GM23338 (cell line): ENCODE results near the gene NRL.

Experiments used
- CREB1 ChIP-seq: fragments of 250-450 bp; sonication (Bioruptor Pico); IDR thresholded peaks from 2 replicates; pipeline ENCODE4 v1.5.0; 2020; ENCODE audit warnings: low read depth, mild to moderate bottlenecking, moderate library complexity
- CTCF ChIP-seq, 2 experiments: fragments of 200-600 bp in 1 of 2; sonication (generic) in 1 of 2; conservative IDR thresholded peaks; 2 replicates each; pipeline versions ENCODE4 v1.5.1 to v1.6.1; 2016 to 2017; ENCODE audit warnings: antibody characterized with exemption in 2 of 2, low read depth in 2 of 2, mild to moderate bottlenecking in 2 of 2, moderate library complexity in 1 of 2
- EZH2 ChIP-seq: fragments of 200-600 bp; sonication (generic); IDR thresholded peaks from one replicate; pipeline ENCODE4 v1.8.0; 2017; ENCODE audit warnings: antibody characterized with exemption, mild to moderate bottlenecking, low read depth; ENCODE audit not compliant: unreplicated experiment
- EZH2phosphoT487 ChIP-seq: fragments of 200-600 bp; sonication (generic); IDR thresholded peaks from one replicate; pipeline ENCODE4 v1.8.1; 2018; ENCODE audit warnings: antibody characterized with exemption; ENCODE audit not compliant: unreplicated experiment
- JUNB ChIP-seq: IDR thresholded peaks from one replicate; pipeline ENCODE4 v1.6.1; 2016; ENCODE audit warnings: antibody characterized with exemption; ENCODE audit not compliant: unreplicated experiment
- POLR2AphosphoS5 ChIP-seq: IDR thresholded peaks from 2 replicates; pipeline ENCODE4 v1.6.1; 2016; ENCODE audit warnings: antibody characterized with exemption, low read depth
- REST ChIP-seq: IDR thresholded peaks from one replicate; pipeline ENCODE4 v1.6.1; 2018; ENCODE audit warnings: antibody characterized with exemption; ENCODE audit not compliant: unreplicated experiment
- ZNF331 ChIP-seq: fragments of 250-450 bp; sonication (Bioruptor Pico); IDR thresholded peaks from 2 replicates; pipeline ENCODE4 v1.5.0; 2020; ENCODE audit warnings: low read depth, mild to moderate bottlenecking, moderate library complexity
- TF ChIP-seq, protein P1 (sequence below): fragments of 250-450 bp; sonication (Bioruptor Pico); IDR thresholded peaks from 2 replicates; pipeline ENCODE4 v1.5.0; 2020; ENCODE audit warnings: mild to moderate bottlenecking, moderate library complexity
- TF ChIP-seq, protein P2 (sequence below): IDR thresholded peaks from 2 replicates; pipeline ENCODE4 v1.6.1; 2016; ENCODE audit warnings: antibody characterized with exemption

GRCh38 chr14:24057867-24058259, 56.9 kb downstream of the NRL start:
- TF ChIP-seq CTCF (conservative IDR thresholded peaks at IDR 0.05; ENCODE audit: low read depth in 2 of 2) (no peak), ZNF331 (CRISPR knock-in tag) (no peak), EZH2 (no peak), POLR2AphosphoS5 (no peak), REST (no peak), EZH2phosphoT487 (no peak), JUNB (no peak), CREB1 (CRISPR knock-in tag) (no peak)
- TF ChIP-seq, protein P1, sequence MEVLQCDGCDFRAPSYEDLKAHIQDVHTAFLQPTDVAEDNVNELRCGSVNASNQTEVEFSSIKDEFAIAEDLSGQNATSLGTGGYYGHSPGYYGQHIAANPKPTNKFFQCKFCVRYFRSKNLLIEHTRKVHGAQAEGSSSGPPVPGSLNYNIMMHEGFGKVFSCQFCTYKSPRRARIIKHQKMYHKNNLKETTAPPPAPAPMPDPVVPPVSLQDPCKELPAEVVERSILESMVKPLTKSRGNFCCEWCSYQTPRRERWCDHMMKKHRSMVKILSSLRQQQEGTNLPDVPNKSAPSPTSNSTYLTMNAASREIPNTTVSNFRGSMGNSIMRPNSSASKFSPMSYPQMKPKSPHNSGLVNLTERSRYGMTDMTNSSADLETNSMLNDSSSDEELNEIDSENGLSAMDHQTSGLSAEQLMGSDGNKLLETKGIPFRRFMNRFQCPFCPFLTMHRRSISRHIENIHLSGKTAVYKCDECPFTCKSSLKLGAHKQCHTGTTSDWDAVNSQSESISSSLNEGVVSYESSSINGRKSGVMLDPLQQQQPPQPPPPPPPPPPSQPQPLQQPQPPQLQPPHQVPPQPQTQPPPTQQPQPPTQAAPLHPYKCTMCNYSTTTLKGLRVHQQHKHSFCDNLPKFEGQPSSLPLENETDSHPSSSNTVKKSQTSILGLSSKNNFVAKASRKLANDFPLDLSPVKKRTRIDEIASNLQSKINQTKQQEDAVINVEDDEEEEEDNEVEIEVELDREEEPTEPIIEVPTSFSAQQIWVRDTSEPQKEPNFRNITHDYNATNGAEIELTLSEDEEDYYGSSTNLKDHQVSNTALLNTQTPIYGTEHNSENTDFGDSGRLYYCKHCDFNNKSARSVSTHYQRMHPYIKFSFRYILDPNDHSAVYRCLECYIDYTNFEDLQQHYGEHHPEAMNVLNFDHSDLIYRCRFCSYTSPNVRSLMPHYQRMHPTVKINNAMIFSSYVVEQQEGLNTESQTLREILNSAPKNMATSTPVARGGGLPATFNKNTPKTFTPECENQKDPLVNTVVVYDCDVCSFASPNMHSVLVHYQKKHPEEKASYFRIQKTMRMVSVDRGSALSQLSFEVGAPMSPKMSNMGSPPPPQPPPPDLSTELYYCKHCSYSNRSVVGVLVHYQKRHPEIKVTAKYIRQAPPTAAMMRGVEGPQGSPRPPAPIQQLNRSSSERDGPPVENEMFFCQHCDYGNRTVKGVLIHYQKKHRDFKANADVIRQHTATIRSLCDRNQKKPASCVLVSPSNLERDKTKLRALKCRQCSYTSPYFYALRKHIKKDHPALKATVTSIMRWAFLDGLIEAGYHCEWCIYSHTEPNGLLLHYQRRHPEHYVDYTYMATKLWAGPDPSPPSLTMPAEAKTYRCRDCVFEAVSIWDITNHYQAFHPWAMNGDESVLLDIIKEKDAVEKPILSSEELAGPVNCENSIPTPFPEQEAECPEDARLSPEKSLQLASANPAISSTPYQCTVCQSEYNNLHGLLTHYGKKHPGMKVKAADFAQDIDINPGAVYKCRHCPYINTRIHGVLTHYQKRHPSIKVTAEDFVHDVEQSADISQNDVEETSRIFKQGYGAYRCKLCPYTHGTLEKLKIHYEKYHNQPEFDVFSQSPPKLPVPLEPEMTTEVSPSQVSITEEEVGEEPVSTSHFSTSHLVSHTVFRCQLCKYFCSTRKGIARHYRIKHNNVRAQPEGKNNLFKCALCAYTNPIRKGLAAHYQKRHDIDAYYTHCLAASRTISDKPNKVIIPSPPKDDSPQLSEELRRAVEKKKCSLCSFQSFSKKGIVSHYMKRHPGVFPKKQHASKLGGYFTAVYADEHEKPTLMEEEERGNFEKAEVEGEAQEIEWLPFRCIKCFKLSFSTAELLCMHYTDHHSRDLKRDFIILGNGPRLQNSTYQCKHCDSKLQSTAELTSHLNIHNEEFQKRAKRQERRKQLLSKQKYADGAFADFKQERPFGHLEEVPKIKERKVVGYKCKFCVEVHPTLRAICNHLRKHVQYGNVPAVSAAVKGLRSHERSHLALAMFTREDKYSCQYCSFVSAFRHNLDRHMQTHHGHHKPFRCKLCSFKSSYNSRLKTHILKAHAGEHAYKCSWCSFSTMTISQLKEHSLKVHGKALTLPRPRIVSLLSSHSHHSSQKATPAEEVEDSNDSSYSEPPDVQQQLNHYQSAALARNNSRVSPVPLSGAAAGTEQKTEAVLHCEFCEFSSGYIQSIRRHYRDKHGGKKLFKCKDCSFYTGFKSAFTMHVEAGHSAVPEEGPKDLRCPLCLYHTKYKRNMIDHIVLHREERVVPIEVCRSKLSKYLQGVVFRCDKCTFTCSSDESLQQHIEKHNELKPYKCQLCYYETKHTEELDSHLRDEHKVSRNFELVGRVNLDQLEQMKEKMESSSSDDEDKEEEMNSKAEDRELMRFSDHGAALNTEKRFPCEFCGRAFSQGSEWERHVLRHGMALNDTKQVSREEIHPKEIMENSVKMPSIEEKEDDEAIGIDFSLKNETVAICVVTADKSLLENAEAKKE (CRISPR knock-in tag), result no peak
- TF ChIP-seq, protein P2, sequence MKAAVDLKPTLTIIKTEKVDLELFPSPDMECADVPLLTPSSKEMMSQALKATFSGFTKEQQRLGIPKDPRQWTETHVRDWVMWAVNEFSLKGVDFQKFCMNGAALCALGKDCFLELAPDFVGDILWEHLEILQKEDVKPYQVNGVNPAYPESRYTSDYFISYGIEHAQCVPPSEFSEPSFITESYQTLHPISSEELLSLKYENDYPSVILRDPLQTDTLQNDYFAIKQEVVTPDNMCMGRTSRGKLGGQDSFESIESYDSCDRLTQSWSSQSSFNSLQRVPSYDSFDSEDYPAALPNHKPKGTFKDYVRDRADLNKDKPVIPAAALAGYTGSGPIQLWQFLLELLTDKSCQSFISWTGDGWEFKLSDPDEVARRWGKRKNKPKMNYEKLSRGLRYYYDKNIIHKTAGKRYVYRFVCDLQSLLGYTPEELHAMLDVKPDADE, result no peak
